B cell (primary cell): ENCODE results near the gene CLSTN2. TPM values are rescaled to one million over a fixed set of nuclear protein-coding genes. Genes with fewer than 3 reads are reported as not detected.

Source experiments
- ATAC-seq: fragments of 200-7000 bp; cut with Tn5 transposase; one replicate; pipeline ENCODE4 v1.10.0; 2021; ENCODE audit warnings: low read depth, mild to moderate bottlenecking, moderate number of reproducible peaks, moderate library complexity
- CTCF ChIA-PET: fragments of 350-600 bp; sonication (Branson Sonifier 250); formaldehyde crosslinking; loops from one replicate; lab custom pipeline; 2021; ENCODE audit warnings: antibody characterized with exemption, inconsistent platforms; lab: Charles Lee
- POLR2A ChIA-PET: fragments of 350-600 bp; sonication (Branson Sonifier 250); formaldehyde crosslinking; loops from one replicate; lab custom pipeline; 2021; ENCODE audit warnings: antibody characterized with exemption; lab: Charles Lee
- DNase-seq: peaks from one replicate; pipeline ENCODE4 v3.0.0; 2013
- H2AFZ ChIP-seq: 2 replicates; pipeline ENCODE4 v1.6.1; 2012; ENCODE audit warnings: mild to moderate bottlenecking, low read depth, low read length; ENCODE audit not compliant: insufficient read depth, poor library complexity, severe bottlenecking
- H3K27ac ChIP-seq, 2 donors: 1 replicate in 1 of 2; 2 replicates in 1 of 2; pipeline ENCODE4 v1.5.1; 2012 to 2013; ENCODE audit warnings: low read length in 2 of 2, mild to moderate bottlenecking in 2 of 2, moderate library complexity in 1 of 2
- H3K27me3 ChIP-seq, 4 experiments: fragments of 200-600 bp in 1 of 4; sonication (generic) in 1 of 4; replicated peaks in 1 of 4; 1 replicate in 2 of 4; 2 replicates in 2 of 4; pipeline versions ENCODE4 v1.6.1 to v1.7.0; 2013 to 2016; ENCODE audit warnings: low read length in 3 of 4, mild to moderate bottlenecking in 2 of 4, mixed read lengths in 1 of 4, moderate library complexity in 1 of 4; ENCODE audit not compliant: insufficient read depth in 4 of 4, control insufficient read depth in 3 of 4; ENCODE audit errors: control extremely low read depth in 1 of 4
- H3K36me3 ChIP-seq, 2 experiments: replicated peaks in 1 of 2; 1 replicate in 1 of 2; 2 replicates in 1 of 2; pipeline versions ENCODE4 v1.6.1 to v1.7.1; 2013; ENCODE audit warnings: low read length in 1 of 2; ENCODE audit not compliant: insufficient read depth in 2 of 2, control insufficient read depth in 1 of 2; ENCODE audit errors: control extremely low read depth in 1 of 2, extremely low read depth in 1 of 2
- H3K4me1 ChIP-seq, 2 donors: fragments of 200-600 bp in 1 of 2; sonication (generic) in 1 of 2; 1 replicate in 1 of 2; 2 replicates in 1 of 2; pipeline versions ENCODE4 v1.5.1 to v1.6.1; 2013 to 2017; ENCODE audit warnings: low read length in 2 of 2; ENCODE audit not compliant: control insufficient read depth in 2 of 2, insufficient read depth in 2 of 2
- H3K4me2 ChIP-seq: replicated peaks from 2 replicates; pipeline ENCODE3; 2012; ENCODE audit warnings: mild to moderate bottlenecking, low read depth, low read length; ENCODE audit not compliant: poor library complexity, severe bottlenecking
- H3K4me3 ChIP-seq, 5 experiments: fragments of 200-600 bp in 1 of 5; sonication (generic) in 1 of 5; 1 replicate in 3 of 5; 2 replicates in 2 of 5; pipeline versions ENCODE4 v1.5.1 to v1.7.0; 2011 to 2016; ENCODE audit warnings: low read length in 4 of 5, mild to moderate bottlenecking in 4 of 5, low read depth in 2 of 5, control low read depth in 1 of 5, moderate library complexity in 1 of 5; ENCODE audit not compliant: insufficient read depth in 1 of 5; ENCODE audit errors: control extremely low read depth in 1 of 5, extremely low read depth in 1 of 5
- H3K79me2 ChIP-seq: fragments of 200-600 bp; sonication (generic); one replicate; pipeline ENCODE4 v1.6.0; 2016; ENCODE audit warnings: low read length; ENCODE audit not compliant: control insufficient read depth, insufficient read depth
- H3K9ac ChIP-seq: fragments of 200-600 bp; sonication (generic); 2 replicates; pipeline ENCODE4 v1.6.1; 2017; ENCODE audit warnings: mild to moderate bottlenecking, low read length, moderate library complexity
- H3K9me3 ChIP-seq, 3 donors: one replicate each; pipeline versions ENCODE4 v1.6.1 to v1.7.1; 2013; ENCODE audit warnings: low read length in 2 of 3; ENCODE audit not compliant: control insufficient read depth in 2 of 3, insufficient read depth in 1 of 3; ENCODE audit errors: control extremely low read depth in 1 of 3
- H4K20me1 ChIP-seq: 2 replicates; pipeline ENCODE4 v1.6.0; 2012; ENCODE audit warnings: mild to moderate bottlenecking, low read length; ENCODE audit not compliant: insufficient read depth, control insufficient read depth, poor library complexity, severe bottlenecking
- H3K27ac Mint-ChIP-seq: one replicate; pipeline ENCODE4 v1.8.0; 2021; ENCODE audit warnings: mixed read lengths
- H3K27me3 Mint-ChIP-seq: one replicate; pipeline ENCODE4 v1.8.0; 2021; ENCODE audit warnings: mixed read lengths
- H3K4me1 Mint-ChIP-seq: one replicate; pipeline ENCODE4 v1.8.0; 2021; ENCODE audit warnings: mixed read lengths
- H3K4me3 Mint-ChIP-seq: one replicate; pipeline ENCODE4 v1.8.0; 2021; ENCODE audit warnings: mixed read lengths
- H3K9me3 Mint-ChIP-seq: one replicate; pipeline ENCODE4 v1.8.0; 2022; ENCODE audit warnings: mixed read lengths; ENCODE audit not compliant: insufficient read depth
- CTCF ChIP-seq: fragments of 200-600 bp; IDR thresholded peaks from one replicate; pipeline ENCODE4 v1.8.0; 2022; ENCODE audit warnings: antibody characterized with exemption, mild to moderate bottlenecking
- EZH2 ChIP-seq: IDR thresholded peaks from 2 replicates; pipeline ENCODE4 v1.6.1; 2012; ENCODE audit warnings: borderline replicate concordance, low read depth, mild to moderate bottlenecking, moderate library complexity, low read length; ENCODE audit not compliant: insufficient read depth, poor library complexity, severe bottlenecking
- WGBS: methylation state at CpG from one replicate; pipeline ENCODE4 v1.1.5; 2013; ENCODE audit warnings: missing lambda C conversion rate; ENCODE audit not compliant: insufficient coverage; 5-methylcytosine and 5-hydroxymethylcytosine counted together
- intact Hi-C: fragments of 100-400 bp; cut with micrococcal nuclease; formaldehyde crosslinking; loops from one replicate; pipeline ENCODE4 v1.10.0; 2022
- polyA plus RNA-seq: library from polyadenylated mRNA; depleted of rRNA; stranded (reverse); fragments of >200 nt; gene quantifications from 2 replicates; pipeline ENCODE4 v1.2.3, GENCODE V29; 2012
- total RNA-seq, 2 donors: library from RNA; stranded (reverse); fragments of 120-200 nt in 1 of 2; gene quantifications; 1 replicate in 1 of 2; 2 replicates in 1 of 2; pipeline versions ENCODE4 v1.2.3 to v1.2.4, GENCODE V29; 2013 to 2022

The CLSTN2 gene
- total and polyA plus RNA-seq, 2 donors (not counting 1 experiment from before 2014, with no cell fraction given): not detected

- Histone ChIP-seq H3K4me3 (no peak overlapping the region), H3K27ac (no peak overlapping the region), H3K9ac (no peak overlapping the region), H3K36me3 (no peaks in the 10 kb centered on the region), H4K20me1 (no peaks in the 10 kb centered on the region), H3K27me3 (no peaks in the 10 kb centered on the region), H3K4me2 (no peak overlapping the region), H3K79me2 (no peaks in the 10 kb centered on the region), H2AFZ (no peak overlapping the region), H3K4me1 (no peaks in the 10 kb centered on the region), H3K9me3 (no peaks in the 10 kb centered on the region)
- CTCF ChIA-PET: no interaction called here
- POLR2A ChIA-PET: no interaction called here
- DNase-seq (no peak), ATAC-seq (no peak)
- H3K27ac Mint-ChIP-seq: no peak overlapping the region
- no peaks in the 10 kb centered on the region for H3K4me1 Mint-ChIP-seq
- H3K4me3 Mint-ChIP-seq: no peak overlapping the region
- no peak for TF ChIP-seq EZH2
- TF ChIP-seq CTCF: no peak
- H3K9me3 Mint-ChIP-seq: no peaks in the 10 kb centered on the region
- no peaks in the 10 kb centered on the region for H3K27me3 Mint-ChIP-seq
- WGBS: 86% methylated on average over 6 of the region's 6 CpGs
- intact Hi-C loops: no loop called here
Measured at GRCh38 chr3:140447136-140447535, 512.2 kb downstream of the CLSTN2 start.

GRCh38 chr3:140448001-140448400 lies 513.0 kb downstream of the CLSTN2 start:
- Histone ChIP-seq H4K20me1 (no peaks in the 10 kb centered on the region), H3K27me3 (no peaks in the 10 kb centered on the region), H3K27ac (no peak overlapping the region), H2AFZ (no peak overlapping the region), H3K4me2 (no peak overlapping the region), H3K9ac (no peak overlapping the region), H3K4me1 (no peaks in the 10 kb centered on the region), H3K79me2 (no peaks in the 10 kb centered on the region), H3K36me3 (no peaks in the 10 kb centered on the region), H3K4me3 (no peak overlapping the region), H3K9me3 (no peaks in the 10 kb centered on the region)
- DNase-seq: no peak
- no peak overlapping the region for H3K4me3 Mint-ChIP-seq
- WGBS: 82% methylated on average over 2 of the region's 3 CpGs
- no peak for ATAC-seq
- H3K27ac Mint-ChIP-seq: no peak overlapping the region
- ChIA-PET POLR2A (no interaction called here), CTCF (no interaction called here)
- no peaks in the 10 kb centered on the region for H3K4me1 Mint-ChIP-seq
- intact Hi-C loops: no loop called here
- no peaks in the 10 kb centered on the region for H3K27me3 Mint-ChIP-seq
- no peaks in the 10 kb centered on the region for H3K9me3 Mint-ChIP-seq
- TF ChIP-seq EZH2 (no peak), CTCF (no peak)
